Type B pancreatic cell (in vitro differentiated cells): ENCODE data around the gene CALCR. TPM values are rescaled to one million over a fixed set of nuclear protein-coding genes. Genes with fewer than 3 reads are reported as not detected.

ENCODE experiments used
- DNase-seq: peaks from one replicate; pipeline ENCODE4 v3.0.0; 2021; ENCODE audit warnings: mixed read lengths; ENCODE audit not compliant: unreplicated experiment; ENCODE audit errors: extremely low spot score
- H3K27ac Mint-ChIP-seq: 2 replicates; pipeline ENCODE4 v1.8.0; 2021; ENCODE audit warnings: mild to moderate bottlenecking, mixed read lengths
- H3K27me3 Mint-ChIP-seq: 2 replicates; pipeline ENCODE4 v1.8.0; 2021; ENCODE audit warnings: mixed read lengths
- H3K36me3 Mint-ChIP-seq: 2 replicates; pipeline ENCODE4 v1.8.0; 2021; ENCODE audit warnings: mixed read lengths
- H3K4me1 Mint-ChIP-seq: one replicate; pipeline ENCODE4 v1.8.0; 2021; ENCODE audit warnings: mixed read lengths; ENCODE audit not compliant: unreplicated experiment
- H3K4me3 Mint-ChIP-seq: 2 replicates; pipeline ENCODE4 v1.8.0; 2021; ENCODE audit warnings: mild to moderate bottlenecking, mixed read lengths
- H3K9me3 Mint-ChIP-seq: 2 replicates; pipeline ENCODE4 v1.8.0; 2021; ENCODE audit warnings: mixed read lengths
- microRNA-seq: library from miRNA; unstranded; fragments of <30 nt; microRNA quantifications from one replicate; pipeline ENCODE4, GENCODE V29; 2020
- total RNA-seq: library from RNA; stranded (reverse); gene quantifications from 2 replicates; pipeline ENCODE4 v1.2.1, GENCODE V29; 2021; ENCODE audit warnings: low replicate concordance
- TF ChIP-seq, protein P1 (sequence below): fragments of 200-600 bp; sonication (generic); conservative IDR thresholded peaks from 2 replicates; pipeline ENCODE4 v1.5.0; 2021; ENCODE audit warnings: antibody characterized with exemption, mild to moderate bottlenecking

The CALCR gene
- total RNA-seq, 1 donor from 2014 or later = 0.10 TPM

DNA sequence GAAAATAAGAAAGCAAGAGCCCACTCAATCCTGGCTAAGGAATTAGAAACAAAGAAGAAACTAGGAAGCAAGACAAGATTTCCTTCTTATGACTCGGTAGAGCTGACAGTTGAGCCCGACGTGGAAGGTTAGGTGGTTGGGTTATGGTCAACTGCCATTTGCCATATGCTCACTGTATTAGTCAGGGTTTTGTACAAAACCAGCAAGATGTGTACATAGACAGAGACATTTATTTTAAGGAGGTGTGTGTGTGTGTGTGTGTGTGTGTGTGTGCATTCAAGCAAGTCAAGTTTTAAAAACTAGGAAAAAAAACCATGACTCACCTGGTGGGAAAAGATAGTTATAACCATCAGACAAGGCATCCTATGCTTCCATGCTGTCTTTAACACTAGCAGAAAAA is 183.9 kb downstream of the CALCR start:
- Mint-ChIP-seq H3K27me3 (peaks cover 24% of the 10 kb centered on the region), H3K9me3 (no peaks in the 10 kb centered on the region), H3K27ac (no peak overlapping the region), H3K4me3 (no peak overlapping the region), H3K4me1 (no peaks in the 10 kb centered on the region), H3K36me3 (no peaks in the 10 kb centered on the region)
- TF ChIP-seq, protein P1, sequence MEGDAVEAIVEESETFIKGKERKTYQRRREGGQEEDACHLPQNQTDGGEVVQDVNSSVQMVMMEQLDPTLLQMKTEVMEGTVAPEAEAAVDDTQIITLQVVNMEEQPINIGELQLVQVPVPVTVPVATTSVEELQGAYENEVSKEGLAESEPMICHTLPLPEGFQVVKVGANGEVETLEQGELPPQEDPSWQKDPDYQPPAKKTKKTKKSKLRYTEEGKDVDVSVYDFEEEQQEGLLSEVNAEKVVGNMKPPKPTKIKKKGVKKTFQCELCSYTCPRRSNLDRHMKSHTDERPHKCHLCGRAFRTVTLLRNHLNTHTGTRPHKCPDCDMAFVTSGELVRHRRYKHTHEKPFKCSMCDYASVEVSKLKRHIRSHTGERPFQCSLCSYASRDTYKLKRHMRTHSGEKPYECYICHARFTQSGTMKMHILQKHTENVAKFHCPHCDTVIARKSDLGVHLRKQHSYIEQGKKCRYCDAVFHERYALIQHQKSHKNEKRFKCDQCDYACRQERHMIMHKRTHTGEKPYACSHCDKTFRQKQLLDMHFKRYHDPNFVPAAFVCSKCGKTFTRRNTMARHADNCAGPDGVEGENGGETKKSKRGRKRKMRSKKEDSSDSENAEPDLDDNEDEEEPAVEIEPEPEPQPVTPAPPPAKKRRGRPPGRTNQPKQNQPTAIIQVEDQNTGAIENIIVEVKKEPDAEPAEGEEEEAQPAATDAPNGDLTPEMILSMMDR = no peak
- no peak for DNase-seq

DNA sequence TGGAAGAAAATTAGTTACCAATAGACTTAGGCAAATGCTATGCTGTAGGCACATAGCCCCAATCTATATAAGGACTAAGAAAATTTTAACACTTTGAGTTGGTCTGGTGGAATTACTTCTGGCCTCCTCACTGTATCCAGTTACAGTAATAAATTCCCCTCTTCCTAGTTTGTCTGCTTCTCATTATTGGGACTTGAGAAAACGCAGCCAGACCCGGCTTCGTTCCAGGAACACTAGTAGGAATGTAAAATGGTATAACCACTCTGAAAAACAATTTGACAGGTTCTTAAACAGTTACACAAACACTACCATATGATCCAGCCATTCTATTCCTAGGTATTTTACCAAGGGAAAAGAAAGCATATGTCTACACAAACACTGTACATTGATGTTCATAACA is 192.2 kb downstream of the CALCR start:
- Mint-ChIP-seq H3K4me3 (no peak overlapping the region), H3K27me3 (peaks cover 25% of the 10 kb centered on the region), H3K27ac (no peak overlapping the region), H3K36me3 (no peaks in the 10 kb centered on the region), H3K4me1 (no peaks in the 10 kb centered on the region), H3K9me3 (no peaks in the 10 kb centered on the region)
- no peak for DNase-seq
- TF ChIP-seq, protein P1 = no peak

DNA sequence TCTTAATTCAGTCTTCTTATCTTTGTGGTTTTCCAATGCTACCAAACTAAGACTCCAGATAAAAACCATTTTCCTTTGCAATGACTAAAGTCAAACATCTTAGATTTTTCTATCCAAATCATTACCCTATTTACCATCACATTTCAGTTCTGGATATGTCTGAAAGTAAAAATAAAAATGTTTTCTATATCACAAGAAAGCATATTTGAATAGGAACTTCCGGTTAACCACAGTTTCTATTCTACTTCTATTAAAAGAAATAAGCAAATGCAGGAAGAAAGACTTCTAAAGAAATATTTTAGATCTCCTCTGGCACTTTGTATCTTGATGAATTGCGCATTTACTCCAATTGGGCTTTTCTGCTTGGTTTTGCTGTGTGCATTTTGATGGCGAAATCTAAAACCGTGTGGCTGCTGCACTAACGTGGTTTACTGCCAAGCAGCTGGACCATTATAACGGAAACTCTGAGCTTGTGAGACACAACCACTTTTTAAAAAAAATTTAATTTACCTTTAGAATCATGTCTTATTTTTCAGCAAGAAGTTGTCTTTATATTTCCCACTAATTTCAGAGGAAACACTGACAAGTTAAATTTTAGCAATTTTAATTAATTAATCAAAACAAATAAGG is 196.3 kb downstream of the CALCR start:
- DNase-seq = no peak
- H3K9me3 Mint-ChIP-seq = no peaks in the 10 kb centered on the region
- no peak overlapping the region for H3K27ac Mint-ChIP-seq
- no peaks in the 10 kb centered on the region for H3K36me3 Mint-ChIP-seq
- H3K4me1 Mint-ChIP-seq = no peaks in the 10 kb centered on the region
- TF ChIP-seq, protein P1 = no peak
- H3K4me3 Mint-ChIP-seq = no peak overlapping the region
- H3K27me3 Mint-ChIP-seq = peaks cover 14% of the 10 kb centered on the region

DNA sequence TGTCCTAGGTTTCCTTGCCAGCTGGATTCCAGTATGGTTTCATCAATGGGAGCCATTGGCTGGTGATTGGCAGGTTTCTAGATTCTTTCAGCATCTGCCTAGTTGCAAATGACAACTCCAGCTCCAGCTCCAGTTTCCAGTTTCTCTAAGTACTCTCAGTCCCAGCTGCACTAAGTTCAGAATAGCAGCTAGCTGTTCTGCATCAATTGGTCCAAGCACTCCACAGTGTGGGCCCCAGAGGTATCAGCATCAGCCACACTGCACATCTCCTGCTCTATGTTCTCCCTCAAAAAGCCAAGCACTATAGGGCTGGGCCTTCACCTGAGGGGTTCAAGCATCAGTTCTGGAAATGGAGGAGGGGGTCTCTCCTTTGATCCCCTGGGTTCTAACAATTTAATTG is 198.9 kb downstream of the CALCR start:
- Mint-ChIP-seq H3K27ac (no peak overlapping the region), H3K27me3 (peaks cover 15% of the 10 kb centered on the region), H3K9me3 (no peaks in the 10 kb centered on the region), H3K4me1 (no peaks in the 10 kb centered on the region), H3K4me3 (no peak overlapping the region), H3K36me3 (no peaks in the 10 kb centered on the region)
- no peak for DNase-seq
- TF ChIP-seq, protein P1 = no peak

Small RNA genes lying within 50 kb of the gene (microRNA-seq; reads per million reads assigned to microRNA genes)
- gene MIR489 (21.2 reads per million, percentile 44 among the genes with 10 or more reads in this experiment), gene MIR653 (19.0 reads per million, percentile 42 among the genes with 10 or more reads in this experiment)
